Upper lobe of left lung (tissue), 4 donors: Measurements from ENCODE around the gene PYCR2.

Experiments used
- CTCF ChIP-seq, 6 experiments: fragments of 450-650 bp in 4 of 6; fragments of 200-600 bp in 2 of 6; sonication (generic) in 2 of 6; IDR thresholded peaks; one replicate each; pipeline ENCODE4 v1.5.1; 2016 to 2019; ENCODE audit warnings: antibody characterized with exemption in 6 of 6
- EP300 ChIP-seq, 4 donors: sonication (generic); formaldehyde crosslinking; IDR thresholded peaks; one replicate each; pipeline ENCODE4 v1.5.1; 2017; ENCODE audit warnings: antibody characterized with exemption in 4 of 4, control low read depth in 2 of 4
- POLR2AphosphoS5 ChIP-seq, 2 donors: sonication (generic); formaldehyde crosslinking; IDR thresholded peaks; one replicate each; pipeline ENCODE4 v1.5.1; 2017; ENCODE audit warnings: antibody characterized with exemption in 2 of 2

GRCh38 chr1:225923381-225923691 lies 714 bp downstream of the PYCR2 start:
- TF ChIP-seq CTCF (IDR thresholded peaks at IDR 0.05) (no peak), POLR2AphosphoS5 (IDR thresholded peaks at IDR 0.05) (no peak), EP300 (IDR thresholded peaks at IDR 0.05) (no peak)
